OCI-LY7 (cell line): Measurements from ENCODE around the gene CELF2. TPM values are rescaled to one million over a fixed set of nuclear protein-coding genes. Genes with fewer than 3 reads are reported as not detected.
A peak's percentile ranks its signal among the peaks of the same experiment; 100 is the strongest.

Source experiments
- BruUV-seq: library from RNA; stranded (reverse); fragments of 400-500 nt; replicated peaks from 2 replicates; lab custom pipeline; 2021; lab: Mats Ljungman, UMichigan
- CTCF ChIA-PET: fragments of 300-600 bp; sonication (Branson Sonifier 250); formaldehyde crosslinking; loops from one replicate; lab custom pipeline; 2022; ENCODE audit warnings: antibody characterized with exemption; ENCODE audit not compliant: unreplicated experiment; lab: Charles Lee
- POLR2A ChIA-PET: fragments of 300-600 bp; sonication (Branson Sonifier 250); formaldehyde crosslinking; loops from one replicate; lab custom pipeline; 2022; ENCODE audit warnings: antibody characterized with exemption; lab: Charles Lee
- DNase-seq: peaks from one replicate; pipeline ENCODE4 v3.0.0-alpha.2; 2015; ENCODE audit warnings: low spot score
- H2AFZ ChIP-seq: fragments of 200-600 bp; sonication (generic), shearing (Covaris generic); 2 replicates; pipeline ENCODE4 v1.6.1; 2014; ENCODE audit warnings: mild to moderate bottlenecking, antibody characterized with exemption, low read length, moderate library complexity
- H3K27ac ChIP-seq: fragments of 200-600 bp; sonication (generic); 2 replicates; pipeline ENCODE4 v1.5.1; 2014; ENCODE audit warnings: mixed run types, low read depth, mild to moderate bottlenecking, moderate library complexity, low read length, inconsistent platforms; ENCODE audit not compliant: poor library complexity, severe bottlenecking
- H3K36me3 ChIP-seq: fragments of 200-600 bp; sonication (generic); 2 replicates; pipeline ENCODE4 v1.6.1; 2014; ENCODE audit warnings: mild to moderate bottlenecking, antibody characterized with exemption, low read length, moderate library complexity, mixed read lengths; ENCODE audit not compliant: insufficient read depth
- H3K4me1 ChIP-seq: fragments of 200-600 bp; sonication (generic); 2 replicates; pipeline ENCODE4 v1.5.1; 2014; ENCODE audit warnings: mild to moderate bottlenecking, low read length; ENCODE audit not compliant: insufficient read depth, poor library complexity, severe bottlenecking
- H3K4me2 ChIP-seq: fragments of 200-600 bp; sonication (generic); 2 replicates; pipeline ENCODE4 v1.6.1; 2014; ENCODE audit warnings: mild to moderate bottlenecking, low read length
- H3K4me3 ChIP-seq: fragments of 200-600 bp; sonication (generic); 2 replicates; pipeline ENCODE4 v1.5.1; 2014; ENCODE audit warnings: mild to moderate bottlenecking, low read depth, low read length; ENCODE audit not compliant: poor library complexity, severe bottlenecking
- H3K79me2 ChIP-seq: fragments of 200-600 bp; sonication (generic); 2 replicates; pipeline ENCODE4 v1.6.1; 2016; ENCODE audit warnings: low read depth, mild to moderate bottlenecking, low read length, moderate library complexity, mixed read lengths; ENCODE audit not compliant: insufficient read depth
- H3K9me2 ChIP-seq: fragments of 200-600 bp; sonication (generic); 2 replicates; pipeline ENCODE4 v1.6.1; 2016; ENCODE audit warnings: mild to moderate bottlenecking, low read length, mixed read lengths; ENCODE audit not compliant: insufficient read depth
- H3K9me3 ChIP-seq: fragments of 200-600 bp; sonication (generic); 2 replicates; pipeline ENCODE4 v1.6.1; 2014; ENCODE audit warnings: mild to moderate bottlenecking, mixed run types, low read length, mixed read lengths
- H4K20me1 ChIP-seq: fragments of 200-600 bp; sonication (generic); 2 replicates; pipeline ENCODE4 v1.6.1; 2014; ENCODE audit warnings: mild to moderate bottlenecking, antibody characterized with exemption, low read length, moderate library complexity, mixed read lengths; ENCODE audit not compliant: insufficient read depth
- CTCF ChIP-seq: fragments of 200-600 bp; sonication (generic); conservative IDR thresholded peaks from 2 replicates; pipeline ENCODE4 v1.5.1; 2014; ENCODE audit warnings: mild to moderate bottlenecking, antibody characterized with exemption, low read length, moderate library complexity, mixed read lengths
- EZH2phosphoT487 ChIP-seq: fragments of 200-600 bp; sonication (generic); IDR thresholded peaks from 2 replicates; pipeline ENCODE4 v1.6.1; 2018; ENCODE audit warnings: low read depth, borderline replicate concordance, mild to moderate bottlenecking, mixed run types, antibody characterized with exemption, low read length, moderate library complexity, mixed read lengths
- intact Hi-C: fragments of 100-400 bp; cut with micrococcal nuclease; formaldehyde crosslinking; loops from one replicate; pipeline ENCODE4 v1.10.0; 2022; ENCODE audit not compliant: unreplicated experiment
- total RNA-seq, 2 experiments: library from RNA; depleted of rRNA in 1 of 2; stranded (reverse); fragments of >200 nt in 1 of 2; shearing (Covaris generic) in 1 of 2; gene quantifications; 2 replicates each; pipeline ENCODE4 v1.2.3, GENCODE V29; 2014 to 2022

CELF2 gene
- total RNA-seq, 2 experiments from 2014 or later, result 5.4 to 19.1 TPM

- Histone ChIP-seq H2AFZ (peak overlapping the region; percentile 72; the same call in 1 of the 2 replicates), H3K79me2 (no peaks in the 10 kb centered on the region), H3K9me3 (no peaks in the 10 kb centered on the region), H3K4me1 (peaks cover 14% of the 10 kb centered on the region), H3K27ac (no peak overlapping the region), H4K20me1 (no peaks in the 10 kb centered on the region), H3K4me2 (peak overlapping the region; percentile 49), H3K9me2 (no peaks in the 10 kb centered on the region), H3K36me3 (no peaks in the 10 kb centered on the region), H3K4me3 (peak overlapping the region; percentile 31)
- CTCF ChIA-PET, result no interaction called here
- POLR2A ChIA-PET, result interaction anchor here (0.6 to 1.1 kb wide), 5 partner anchors 9 to 986 kb away, joined by 3 to 5 read pairs (median 3); no protein-coding TSS in a partner anchor
- TF ChIP-seq EZH2phosphoT487 (no peak), CTCF (no peak)
- DNase-seq, result no peak
- no TSS peak for BruUV-seq
- intact Hi-C loops, result no loop called here
These were observed 180.2 kb downstream of the CELF2 start for GRCh38 chr10:11197878-11198277.

GRCh38 chr10:11201911-11202310, 184.2 kb downstream of the CELF2 start:
- BruUV-seq, result no TSS peak
- Histone ChIP-seq H3K36me3 (no peaks in the 10 kb centered on the region), H3K4me1 (peaks cover 12% of the 10 kb centered on the region), H3K27ac (no peak overlapping the region), H3K4me2 (no peak overlapping the region), H3K9me3 (no peaks in the 10 kb centered on the region), H3K79me2 (no peaks in the 10 kb centered on the region), H4K20me1 (no peaks in the 10 kb centered on the region), H3K4me3 (no peak overlapping the region), H3K9me2 (no peaks in the 10 kb centered on the region), H2AFZ (no peak overlapping the region)
- ChIA-PET POLR2A (no interaction called here), CTCF (no interaction called here)
- TF ChIP-seq CTCF (no peak), EZH2phosphoT487 (no peak)
- intact Hi-C loops, result no loop called here
- no peak for DNase-seq

- POLR2A ChIA-PET, result no interaction called here
- no peak overlapping the region for H3K4me3 ChIP-seq
- no peak overlapping the region for H2AFZ ChIP-seq
- no peak overlapping the region for H3K27ac ChIP-seq
- H3K9me3 ChIP-seq, result no peaks in the 10 kb centered on the region
- H3K4me2 ChIP-seq, result no peak overlapping the region
- DNase-seq, result no peak
- CTCF ChIA-PET, result no interaction called here
- no TSS peak for BruUV-seq
- TF ChIP-seq EZH2phosphoT487 (no peak), CTCF (no peak)
- no peaks in the 10 kb centered on the region for H4K20me1 ChIP-seq
- no peaks in the 10 kb centered on the region for H3K9me2 ChIP-seq
- intact Hi-C loops, result no loop called here
- H3K4me1 ChIP-seq, result no peaks in the 10 kb centered on the region
- no peaks in the 10 kb centered on the region for H3K36me3 ChIP-seq
- H3K79me2 ChIP-seq, result no peaks in the 10 kb centered on the region
These were observed 186.8 kb downstream of the CELF2 start for GRCh38 chr10:11204351-11204942.
